Lower lobe of right lung (tissue), 2 donors: ENCODE data around the gene GPC4. TPM values are rescaled to one million over a fixed set of nuclear protein-coding genes. Genes with fewer than 3 reads are reported as not detected.

Experiments used
- ATAC-seq, 2 donors: fragments of 200-7000 bp; cut with Tn5 transposase; one replicate each; pipeline ENCODE4 v1.9.1; 2020 to 2022; ENCODE audit warnings: mild to moderate bottlenecking in 2 of 2, moderate library complexity in 2 of 2
- DNase-seq: peaks from one replicate; pipeline ENCODE4 v3.0.0-alpha.2; 2020
- H3K27ac ChIP-seq: fragments of 200-600 bp; one replicate; pipeline ENCODE4 v1.8.0; 2022
- H3K27me3 ChIP-seq: fragments of 200-600 bp; one replicate; pipeline ENCODE4 v1.8.0; 2022; ENCODE audit warnings: low read depth
- H3K36me3 ChIP-seq: fragments of 200-600 bp; one replicate; pipeline ENCODE4 v1.8.0; 2022; ENCODE audit warnings: mild to moderate bottlenecking
- H3K4me1 ChIP-seq: fragments of 200-600 bp; one replicate; pipeline ENCODE4 v1.8.0; 2022
- H3K4me3 ChIP-seq: fragments of 200-600 bp; one replicate; pipeline ENCODE4 v1.8.0; 2022; ENCODE audit warnings: mild to moderate bottlenecking
- H3K9me3 ChIP-seq: fragments of 200-600 bp; one replicate; pipeline ENCODE4 v1.8.0; 2022
- intact Hi-C: fragments of 100-400 bp; cut with DNase I; formaldehyde crosslinking; loops from one replicate; pipeline ENCODE4 v1.11.0; 2022
- total RNA-seq: library from RNA; stranded (reverse); fragmentation: NEBNext Ultra II Directional; extraction: Animal tissue kit (Norgen Biotek cat#: 25700); gene quantifications from one replicate; pipeline ENCODE4 v1.2.1, GENCODE V29; 2021
- TF ChIP-seq, protein P1 (sequence below): fragments of 200-600 bp; IDR thresholded peaks from one replicate; pipeline ENCODE4 v1.8.0; 2022; ENCODE audit warnings: antibody characterized with exemption, mild to moderate bottlenecking
- donor health status: DM: no; HTN: yes; CAD: no; lungs with severe emphysema.

The GPC4 gene
- total RNA-seq, 1 donor from 2014 or later: 41.9 TPM

DNA sequence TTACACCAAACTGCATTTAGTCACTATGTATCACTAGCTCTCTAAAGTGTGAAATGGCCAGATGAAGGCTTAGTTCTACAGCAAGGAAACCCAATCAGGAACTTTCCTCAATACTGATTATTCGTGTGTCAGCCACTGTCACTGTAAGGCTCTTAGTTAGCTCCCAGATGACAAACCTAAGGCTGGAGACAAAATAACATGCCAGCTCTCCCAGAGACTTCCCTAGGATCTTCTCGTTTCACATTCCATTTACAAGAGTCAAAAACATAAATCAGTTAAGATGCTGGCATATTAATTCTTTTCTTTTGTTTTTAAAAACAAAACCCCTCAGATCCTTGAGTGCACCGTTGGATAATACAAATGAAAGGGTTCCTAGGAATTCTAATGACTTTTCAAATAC is 109.0 kb downstream of the GPC4 start:
- DNase-seq (no peak), ATAC-seq (no peak)
- Histone ChIP-seq H3K4me1 (no peaks in the 10 kb centered on the region), H3K36me3 (peaks cover 10% of the 10 kb centered on the region), H3K9me3 (no peaks in the 10 kb centered on the region), H3K4me3 (no peak overlapping the region), H3K27me3 (no peaks in the 10 kb centered on the region), H3K27ac (no peak overlapping the region)
- TF ChIP-seq, protein P1, sequence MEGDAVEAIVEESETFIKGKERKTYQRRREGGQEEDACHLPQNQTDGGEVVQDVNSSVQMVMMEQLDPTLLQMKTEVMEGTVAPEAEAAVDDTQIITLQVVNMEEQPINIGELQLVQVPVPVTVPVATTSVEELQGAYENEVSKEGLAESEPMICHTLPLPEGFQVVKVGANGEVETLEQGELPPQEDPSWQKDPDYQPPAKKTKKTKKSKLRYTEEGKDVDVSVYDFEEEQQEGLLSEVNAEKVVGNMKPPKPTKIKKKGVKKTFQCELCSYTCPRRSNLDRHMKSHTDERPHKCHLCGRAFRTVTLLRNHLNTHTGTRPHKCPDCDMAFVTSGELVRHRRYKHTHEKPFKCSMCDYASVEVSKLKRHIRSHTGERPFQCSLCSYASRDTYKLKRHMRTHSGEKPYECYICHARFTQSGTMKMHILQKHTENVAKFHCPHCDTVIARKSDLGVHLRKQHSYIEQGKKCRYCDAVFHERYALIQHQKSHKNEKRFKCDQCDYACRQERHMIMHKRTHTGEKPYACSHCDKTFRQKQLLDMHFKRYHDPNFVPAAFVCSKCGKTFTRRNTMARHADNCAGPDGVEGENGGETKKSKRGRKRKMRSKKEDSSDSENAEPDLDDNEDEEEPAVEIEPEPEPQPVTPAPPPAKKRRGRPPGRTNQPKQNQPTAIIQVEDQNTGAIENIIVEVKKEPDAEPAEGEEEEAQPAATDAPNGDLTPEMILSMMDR: no peak
- intact Hi-C loops: no loop called here

DNA sequence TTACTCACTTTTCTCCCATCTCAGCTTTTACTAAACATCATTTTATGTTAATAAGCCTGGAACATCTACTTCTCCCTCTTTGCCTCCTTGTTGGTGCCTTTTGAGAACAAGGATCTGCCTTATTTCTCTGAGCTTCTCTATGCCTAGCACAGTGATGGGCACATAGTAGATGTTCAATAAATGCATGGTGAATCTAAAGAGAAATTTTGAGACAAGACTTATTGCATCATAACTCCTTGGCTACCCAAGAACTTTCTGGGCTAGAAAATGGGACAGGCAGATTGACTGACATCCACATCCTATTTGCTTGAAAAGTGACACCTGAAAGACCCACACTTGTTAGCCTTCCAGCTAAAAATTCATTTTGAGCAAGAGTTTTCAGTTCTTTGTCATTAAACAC is 109.9 kb downstream of the GPC4 start:
- H3K4me1 ChIP-seq: no peaks in the 10 kb centered on the region
- peaks cover 10% of the 10 kb centered on the region for H3K36me3 ChIP-seq
- intact Hi-C loops: no loop called here
- no peak for ATAC-seq
- H3K4me3 ChIP-seq: no peak overlapping the region
- H3K27ac ChIP-seq: no peak overlapping the region
- no peaks in the 10 kb centered on the region for H3K9me3 ChIP-seq
- no peak for DNase-seq
- H3K27me3 ChIP-seq: no peaks in the 10 kb centered on the region
- TF ChIP-seq, protein P1: no peak

DNA sequence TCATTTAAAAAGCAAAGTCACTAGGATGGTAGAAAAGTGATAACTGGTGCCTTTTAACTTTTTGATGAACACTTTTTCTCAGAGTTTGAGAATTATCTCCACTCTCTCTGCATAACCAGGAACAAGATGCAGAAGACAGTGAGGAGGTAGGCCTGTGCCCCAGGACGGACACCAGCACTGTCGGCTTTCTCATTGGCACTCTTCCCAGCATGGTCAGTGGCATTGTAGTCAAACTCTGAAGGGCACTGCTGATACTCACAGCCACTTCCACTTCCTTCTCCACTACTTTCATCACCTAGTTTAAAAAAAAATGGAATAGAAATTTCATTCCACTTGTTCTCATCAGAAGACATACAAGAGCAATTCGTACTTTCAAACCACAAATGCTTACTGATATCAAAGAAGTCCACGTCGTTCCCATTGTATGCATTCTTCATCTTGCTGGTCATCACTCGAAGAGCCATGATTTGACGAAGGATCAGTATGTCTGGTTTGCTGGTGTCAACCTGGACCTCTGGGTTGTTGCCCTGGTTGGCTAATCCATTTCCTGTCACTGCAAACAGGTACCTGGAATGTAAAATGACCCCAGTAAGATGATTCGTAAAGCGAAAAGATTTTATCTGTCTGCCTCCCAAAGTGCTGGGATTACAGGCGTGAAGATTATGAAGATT is 112.4 kb downstream of the GPC4 start:
- H3K4me1 ChIP-seq: no peaks in the 10 kb centered on the region
- no peak overlapping the region for H3K4me3 ChIP-seq
- H3K9me3 ChIP-seq: no peaks in the 10 kb centered on the region
- DNase-seq (no peak), ATAC-seq (no peak)
- intact Hi-C loops: no loop called here
- TF ChIP-seq, protein P1: no peak
- H3K36me3 ChIP-seq: peaks cover 10% of the 10 kb centered on the region
- no peaks in the 10 kb centered on the region for H3K27me3 ChIP-seq
- H3K27ac ChIP-seq: no peak overlapping the region

DNA sequence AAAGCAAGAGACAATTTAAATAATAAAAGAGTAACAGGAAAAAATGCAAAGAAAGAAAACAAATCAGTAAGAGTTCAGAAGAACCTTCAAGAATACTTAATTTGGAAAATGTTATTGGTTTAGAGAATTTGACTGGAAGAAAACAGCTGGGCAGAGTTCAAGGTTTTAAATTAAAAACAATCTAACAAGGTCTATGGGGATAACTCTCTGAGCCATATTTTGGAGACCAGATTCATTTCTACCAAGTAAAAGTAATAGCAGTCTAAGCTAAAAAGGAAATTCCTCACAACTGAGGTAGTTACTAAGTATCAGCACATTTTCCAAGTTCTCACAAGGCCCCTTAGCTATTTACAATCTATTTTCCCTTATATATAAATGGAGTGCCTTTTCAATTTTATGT is 114.7 kb downstream of the GPC4 start:
- Histone ChIP-seq H3K4me1 (no peaks in the 10 kb centered on the region), H3K36me3 (peaks cover 10% of the 10 kb centered on the region), H3K27me3 (no peaks in the 10 kb centered on the region), H3K27ac (no peak overlapping the region), H3K9me3 (no peaks in the 10 kb centered on the region), H3K4me3 (no peak overlapping the region)
- TF ChIP-seq, protein P1: no peak
- DNase-seq (no peak), ATAC-seq (no peak)
- intact Hi-C loops: no loop called here

DNA sequence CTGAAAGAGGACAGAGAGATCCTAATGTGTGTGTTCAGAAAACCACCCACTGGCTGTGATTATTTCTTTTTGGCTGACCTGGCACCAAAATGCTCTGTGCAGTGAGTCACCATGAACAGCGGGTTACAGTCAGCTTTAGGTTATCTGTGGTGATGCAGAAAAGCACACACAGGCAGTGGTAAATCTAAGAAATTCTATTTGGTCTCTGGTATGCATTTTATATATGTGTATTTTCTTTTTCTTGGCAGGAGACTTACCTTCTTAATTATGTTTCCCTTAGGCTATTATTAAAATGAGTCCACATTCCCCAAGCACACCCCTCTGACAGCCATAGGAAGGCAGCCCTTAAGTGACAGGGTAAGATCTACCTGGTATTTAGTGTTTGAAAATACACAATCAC is 118.0 kb downstream of the GPC4 start:
- H3K4me3 ChIP-seq: no peak overlapping the region
- no peaks in the 10 kb centered on the region for H3K9me3 ChIP-seq
- H3K27ac ChIP-seq: no peak overlapping the region
- H3K27me3 ChIP-seq: no peaks in the 10 kb centered on the region
- ATAC-seq (no peak), DNase-seq (no peak)
- no peaks in the 10 kb centered on the region for H3K4me1 ChIP-seq
- TF ChIP-seq, protein P1: no peak
- H3K36me3 ChIP-seq: peaks cover under 1% of the 10 kb centered on the region
- intact Hi-C loops: no loop called here
